Psoas muscle (tissue), 8 donors: ENCODE results near the gene FOXL1. TPM values are rescaled to one million over a fixed set of nuclear protein-coding genes. Genes with fewer than 3 reads are reported as not detected.

Experiments used
- ATAC-seq, 4 donors: fragments of 200-7000 bp; cut with Tn5 transposase; one replicate each; pipeline ENCODE4 v1.9.1; 2020; ENCODE audit warnings: moderate library complexity in 3 of 4, mild to moderate bottlenecking in 2 of 4
- DNase-seq, 2 donors: peaks; one replicate each; pipeline ENCODE4 v3.0.0-alpha.2; 2020
- H3K27ac ChIP-seq: fragments of 200-600 bp; one replicate; pipeline ENCODE4 v1.8.0; 2022
- H3K27me3 ChIP-seq, 3 donors: fragments of 200-600 bp in 1 of 3; one replicate each; pipeline versions ENCODE4 v1.6.1 to v1.8.0; 2013 to 2022; ENCODE audit warnings: low read length in 2 of 3, mild to moderate bottlenecking in 2 of 3, moderate library complexity in 1 of 3; ENCODE audit not compliant: insufficient read depth in 3 of 3
- H3K36me3 ChIP-seq, 2 donors: fragments of 200-600 bp in 1 of 2; one replicate each; pipeline versions ENCODE4 v1.6.1 to v1.8.0; 2013 to 2022; ENCODE audit warnings: low read depth in 1 of 2, mild to moderate bottlenecking in 1 of 2, moderate library complexity in 1 of 2; ENCODE audit not compliant: insufficient read depth in 1 of 2
- H3K4me1 ChIP-seq: fragments of 200-600 bp; one replicate; pipeline ENCODE4 v1.8.0; 2022
- H3K4me3 ChIP-seq: fragments of 200-600 bp; one replicate; pipeline ENCODE4 v1.8.0; 2022; ENCODE audit warnings: mild to moderate bottlenecking
- H3K9me3 ChIP-seq: fragments of 200-600 bp; one replicate; pipeline ENCODE4 v1.8.0; 2022
- WGBS, 3 donors: extraction: QIAGEN DNeasy Blood & Tissue Kit; methylation state at CpG; one replicate each; pipeline versions ENCODE4 v1.1.6 to v1.1.7; 2013; 5-methylcytosine and 5-hydroxymethylcytosine counted together
- intact Hi-C, 2 donors: fragments of 100-400 bp; cut with DNase I; formaldehyde crosslinking; loops; one replicate each; pipeline versions ENCODE4 v1.11.0 to v1.14.2; 2022
- polyA plus RNA-seq, 3 donors: library from polyadenylated mRNA; stranded (reverse); fragments of 200-250 nt; gene quantifications; one replicate each; pipeline ENCODE4 v1.2.3, GENCODE V29; 2013
- total RNA-seq, 4 donors: library from RNA; stranded (reverse); fragmentation: NEBNext Ultra II Directional in 2 of 4; extraction: Animal tissue kit (Norgen Biotek cat#: 25700) in 2 of 4; gene quantifications; one replicate each; pipeline versions ENCODE4 v1.2.1 to v1.2.4, GENCODE V29; 2021 to 2023
- TF ChIP-seq, protein P1 (sequence below): fragments of 200-600 bp; IDR thresholded peaks from one replicate; pipeline ENCODE4 v1.8.0; 2022; ENCODE audit warnings: antibody characterized with exemption
- donor health status: healthy with polysubstance abuse.
- donor health status: DM: no; HTN: no; CAD: no; lungs with moderate emphysema.
- donor health status: Bipolar disorder and iron deficiency.
- donor health status: healthy.
- donor health status: DM: yes; HTN: yes; CAD: no.
- donor health status: DM: no; HTN: no; CAD: no.
- donor health status: DM: no; HTN: no; CAD: no.
- donor health status: DM: yes; HTN: yes; CAD: no.

The FOXL1 gene
- total and polyA plus RNA-seq, 7 donors = 0.12 to 1.3 (median 0.22) TPM

GRCh38 chr16:86620184-86620583, 41.8 kb downstream of the FOXL1 start:
- 80 to 86% (median 81%) methylated on average over 1 of the region's 1 CpG for WGBS, 3 donors
- no peak for ATAC-seq
- no peak overlapping the region for H3K27ac ChIP-seq
- no peaks in the 10 kb centered on the region for H3K9me3 ChIP-seq
- no peak for DNase-seq
- no peaks in the 10 kb centered on the region for H3K36me3 ChIP-seq
- H3K4me1 ChIP-seq = no peaks in the 10 kb centered on the region
- peaks cover 0 to 14% (median 0%) of the 10 kb centered on the region in 3 donors for H3K27me3 ChIP-seq
- no peak overlapping the region for H3K4me3 ChIP-seq
- TF ChIP-seq, protein P1, sequence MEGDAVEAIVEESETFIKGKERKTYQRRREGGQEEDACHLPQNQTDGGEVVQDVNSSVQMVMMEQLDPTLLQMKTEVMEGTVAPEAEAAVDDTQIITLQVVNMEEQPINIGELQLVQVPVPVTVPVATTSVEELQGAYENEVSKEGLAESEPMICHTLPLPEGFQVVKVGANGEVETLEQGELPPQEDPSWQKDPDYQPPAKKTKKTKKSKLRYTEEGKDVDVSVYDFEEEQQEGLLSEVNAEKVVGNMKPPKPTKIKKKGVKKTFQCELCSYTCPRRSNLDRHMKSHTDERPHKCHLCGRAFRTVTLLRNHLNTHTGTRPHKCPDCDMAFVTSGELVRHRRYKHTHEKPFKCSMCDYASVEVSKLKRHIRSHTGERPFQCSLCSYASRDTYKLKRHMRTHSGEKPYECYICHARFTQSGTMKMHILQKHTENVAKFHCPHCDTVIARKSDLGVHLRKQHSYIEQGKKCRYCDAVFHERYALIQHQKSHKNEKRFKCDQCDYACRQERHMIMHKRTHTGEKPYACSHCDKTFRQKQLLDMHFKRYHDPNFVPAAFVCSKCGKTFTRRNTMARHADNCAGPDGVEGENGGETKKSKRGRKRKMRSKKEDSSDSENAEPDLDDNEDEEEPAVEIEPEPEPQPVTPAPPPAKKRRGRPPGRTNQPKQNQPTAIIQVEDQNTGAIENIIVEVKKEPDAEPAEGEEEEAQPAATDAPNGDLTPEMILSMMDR = no peak
- intact Hi-C loops = no loop called here

- intact Hi-C loops = no loop called here
- DNase-seq = no peak
- TF ChIP-seq, protein P1 = no peak
- H3K9me3 ChIP-seq = no peaks in the 10 kb centered on the region
- 77 to 85% (median 81%) methylated on average over 10 of the region's 10 CpGs for WGBS, 3 donors
- peaks cover 0 to 14% (median 0%) of the 10 kb centered on the region in 3 donors for H3K27me3 ChIP-seq
- no peak overlapping the region for H3K27ac ChIP-seq
- no peak overlapping the region for H3K4me3 ChIP-seq
- no peak for ATAC-seq
- H3K36me3 ChIP-seq = no peaks in the 10 kb centered on the region
- H3K4me1 ChIP-seq = no peaks in the 10 kb centered on the region
Measured at GRCh38 chr16:86621966-86622365, 43.6 kb downstream of the FOXL1 start.

- no peaks in the 10 kb centered on the region for H3K9me3 ChIP-seq
- H3K27ac ChIP-seq = no peak overlapping the region
- H3K4me3 ChIP-seq = no peak overlapping the region
- no peak for ATAC-seq
- H3K4me1 ChIP-seq = no peaks in the 10 kb centered on the region
- intact Hi-C loops = no loop called here
- H3K36me3 ChIP-seq = no peaks in the 10 kb centered on the region
- DNase-seq = no peak
- H3K27me3 ChIP-seq = peaks cover 0 to 14% (median 0%) of the 10 kb centered on the region in 3 donors
- TF ChIP-seq, protein P1 = no peak
- 79 to 91% (median 88%) methylated on average over 16 of the region's 16 CpGs for WGBS, 3 donors
Measured at GRCh38 chr16:86622700-86623615, 44.6 kb downstream of the FOXL1 start.

GRCh38 chr16:86625029-86625428, 46.7 kb downstream of the FOXL1 start:
- Histone ChIP-seq H3K27me3 (peaks cover 0 to 11% (median 0%) of the 10 kb centered on the region in 3 donors), H3K9me3 (no peaks in the 10 kb centered on the region), H3K4me3 (no peak overlapping the region), H3K4me1 (no peaks in the 10 kb centered on the region), H3K36me3 (no peaks in the 10 kb centered on the region), H3K27ac (no peak overlapping the region)
- peak in 1 of 4 donors; percentile 57 for ATAC-seq
- DNase-seq = no peak
- intact Hi-C loops = no loop called here
- TF ChIP-seq, protein P1 = no peak
- 77 to 85% (median 82%) methylated on average over 17 of the region's 17 CpGs for WGBS, 3 donors
